Measurements from ENCODE around the gene MATCAP1.

MATCAP1 gene

GRCh38 chr16:67191411-67191994 lies 7.7 kb upstream of the MATCAP1 start:
- ChIA-PET POLR2A (interaction anchor here (1.5 kb wide), 1 partner anchor 29 kb away, joined by 3 read pairs; no protein-coding TSS in a partner anchor), CTCF (interaction anchor here (3.4 kb wide), 1 partner anchor 53 kb away, joined by 17 read pairs; no protein-coding TSS in a partner anchor)
- no peaks in the 10 kb centered on the region for H3K9me3 ChIP-seq (ENCODE audit: control extremely low read depth in 1 of 5, control insufficient read depth in 4 of 5, insufficient read depth in 2 of 5, low read depth in 1 of 5, low read length in 4 of 5)
- peaks cover 10 to 32% (median 29%) of the 10 kb centered on the region in 4 experiments for H3K36me3 ChIP-seq (ENCODE audit: control insufficient read depth in 4 of 4, insufficient read depth in 4 of 4, low read length in 3 of 4)
- H3K4me1 ChIP-seq (ENCODE audit: control extremely low read depth in 1 of 4, control insufficient read depth in 4 of 4, insufficient read depth in 4 of 4, low read length in 3 of 4), result peaks cover 0 to 22% (median 19%) of the 10 kb centered on the region in 4 experiments
- 38% methylated on average over 6 of the region's 9 CpGs for WGBS (ENCODE audit: insufficient coverage)
- DNase-seq, result no peak
- peak overlapping the region in 6 of 7 experiments; percentile 72 to 98 (median 92) for H3K4me3 ChIP-seq (ENCODE audit: control insufficient read depth in 1 of 7, extremely low read depth in 1 of 7, insufficient read depth in 4 of 7, low read depth in 2 of 7, low read length in 6 of 7)
- H3K27me3 ChIP-seq (replicated peaks in 2 of 5; ENCODE audit: control insufficient read depth in 4 of 5, insufficient read depth in 5 of 5, low read length in 4 of 5), result peaks cover 0 to 3% (median 0%) of the 10 kb centered on the region in 5 experiments
- H3K27ac ChIP-seq (ENCODE audit: insufficient read depth in 1 of 2, low read depth in 1 of 2, low read length in 2 of 2, poor library complexity in 1 of 2, severe bottlenecking in 2 of 2), result no peak overlapping the region

GRCh38 chr16:67190448-67191399 lies 7.0 kb upstream of the MATCAP1 start:
- Histone ChIP-seq H3K36me3 (ENCODE audit: control insufficient read depth in 4 of 4, insufficient read depth in 4 of 4, low read length in 3 of 4) (peaks cover 10 to 24% (median 22%) of the 10 kb centered on the region in 4 experiments), H3K27me3 (replicated peaks in 2 of 5; ENCODE audit: control insufficient read depth in 4 of 5, insufficient read depth in 5 of 5, low read length in 4 of 5) (peaks cover 0 to 4% (median 0%) of the 10 kb centered on the region in 5 experiments), H3K4me1 (ENCODE audit: control extremely low read depth in 1 of 4, control insufficient read depth in 4 of 4, insufficient read depth in 4 of 4, low read length in 3 of 4) (peaks cover 0 to 22% (median 19%) of the 10 kb centered on the region in 4 experiments), H3K27ac (ENCODE audit: insufficient read depth in 1 of 2, low read depth in 1 of 2, low read length in 2 of 2, poor library complexity in 1 of 2, severe bottlenecking in 2 of 2) (no peak overlapping the region), H3K4me3 (ENCODE audit: control insufficient read depth in 1 of 7, extremely low read depth in 1 of 7, insufficient read depth in 4 of 7, low read depth in 2 of 7, low read length in 6 of 7) (no peak overlapping the region), H3K9me3 (ENCODE audit: control extremely low read depth in 1 of 5, control insufficient read depth in 4 of 5, insufficient read depth in 2 of 5, low read depth in 1 of 5, low read length in 4 of 5) (no peaks in the 10 kb centered on the region)
- DNase-seq, result no peak
- ChIA-PET POLR2A (no interaction called here), CTCF (interaction anchor here (0.7 to 1.2 kb wide), 6 partner anchors 10 to 212 kb away, joined by 3 to 6 read pairs (median 3); partner anchors contain the start of gene TMEM208)
- 99% methylated on average over 10 of the region's 13 CpGs for WGBS (ENCODE audit: insufficient coverage)

- Histone ChIP-seq H3K27ac (ENCODE audit: insufficient read depth in 1 of 2, low read depth in 1 of 2, low read length in 2 of 2, poor library complexity in 1 of 2, severe bottlenecking in 2 of 2) (no peak within 1 kb of the TSS), H3K9me3 (ENCODE audit: control extremely low read depth in 1 of 5, control insufficient read depth in 4 of 5, insufficient read depth in 2 of 5, low read depth in 1 of 5, low read length in 4 of 5) (no peaks in the 10 kb centered on the region), H3K4me3 (ENCODE audit: control insufficient read depth in 1 of 7, extremely low read depth in 1 of 7, insufficient read depth in 4 of 7, low read depth in 2 of 7, low read length in 6 of 7) (no peak within 1 kb of the TSS), H3K4me1 (ENCODE audit: control extremely low read depth in 1 of 4, control insufficient read depth in 4 of 4, insufficient read depth in 4 of 4, low read length in 3 of 4) (peaks cover 0 to 28% (median 22%) of the 10 kb centered on the region in 4 experiments), H3K36me3 (ENCODE audit: control insufficient read depth in 4 of 4, insufficient read depth in 4 of 4, low read length in 3 of 4) (peaks cover 4 to 18% (median 15%) of the 10 kb centered on the region in 4 experiments), H3K27me3 (replicated peaks in 2 of 5; ENCODE audit: control insufficient read depth in 4 of 5, insufficient read depth in 5 of 5, low read length in 4 of 5) (peaks cover 0 to 8% (median 3%) of the 10 kb centered on the region in 5 experiments)
- no peak for DNase-seq
- ChIA-PET POLR2A (no interaction called here), CTCF (interaction anchor here (0.6 to 1.5 kb wide), 9 partner anchors 9 to 844 kb away, joined by 3 to 6 read pairs (median 3); partner anchors contain the start of gene TMEM208)
- 44% methylated on average over 2 of the region's 6 CpGs for WGBS (ENCODE audit: insufficient coverage)
These were observed 6.3 kb upstream of the MATCAP1 start, which contains the start of gene EXOC3L1 for GRCh38 chr16:67190041-67190440. EXOC3L1 (minus strand) TSS chr16:67190136; CDS start chr16:67189676, 460 bp downstream.

GRCh38 chr16:67188798-67189197 lies 5.0 kb upstream of the MATCAP1 start:
- H3K9me3 ChIP-seq (ENCODE audit: control extremely low read depth in 1 of 5, control insufficient read depth in 4 of 5, insufficient read depth in 2 of 5, low read depth in 1 of 5, low read length in 4 of 5), result no peaks in the 10 kb centered on the region
- 97% methylated on average over 15 of the region's 15 CpGs for WGBS (ENCODE audit: insufficient coverage)
- DNase-seq, result no peak
- H3K27me3 ChIP-seq (replicated peaks in 2 of 5; ENCODE audit: control insufficient read depth in 4 of 5, insufficient read depth in 5 of 5, low read length in 4 of 5), result peaks cover 0 to 14% (median 6%) of the 10 kb centered on the region in 5 experiments
- ChIA-PET POLR2A (no interaction called here), CTCF (interaction anchor here (0.9 to 1.5 kb wide), 5 partner anchors 9 to 38 kb away, joined by 3 to 4 read pairs (median 3); partner anchors contain the start of gene TMEM208)
- peaks cover under 1 to 6% (median 3%) of the 10 kb centered on the region in 4 experiments for H3K36me3 ChIP-seq (ENCODE audit: control insufficient read depth in 4 of 4, insufficient read depth in 4 of 4, low read length in 3 of 4)
- H3K4me1 ChIP-seq (ENCODE audit: control extremely low read depth in 1 of 4, control insufficient read depth in 4 of 4, insufficient read depth in 4 of 4, low read length in 3 of 4), result peaks cover 0 to 39% (median 32%) of the 10 kb centered on the region in 4 experiments
- H3K4me3 ChIP-seq (ENCODE audit: control insufficient read depth in 1 of 7, extremely low read depth in 1 of 7, insufficient read depth in 4 of 7, low read depth in 2 of 7, low read length in 6 of 7), result no peak overlapping the region
- H3K27ac ChIP-seq (ENCODE audit: insufficient read depth in 1 of 2, low read depth in 1 of 2, low read length in 2 of 2, poor library complexity in 1 of 2, severe bottlenecking in 2 of 2), result no peak overlapping the region

- H3K4me1 ChIP-seq (ENCODE audit: control extremely low read depth in 1 of 4, control insufficient read depth in 4 of 4, insufficient read depth in 4 of 4, low read length in 3 of 4), result peaks cover 0 to 38% (median 30%) of the 10 kb centered on the region in 4 experiments
- peaks cover 0 to 1% (median under 1%) of the 10 kb centered on the region in 4 experiments for H3K36me3 ChIP-seq (ENCODE audit: control insufficient read depth in 4 of 4, insufficient read depth in 4 of 4, low read length in 3 of 4)
- H3K9me3 ChIP-seq (ENCODE audit: control extremely low read depth in 1 of 5, control insufficient read depth in 4 of 5, insufficient read depth in 2 of 5, low read depth in 1 of 5, low read length in 4 of 5), result no peaks in the 10 kb centered on the region
- WGBS (ENCODE audit: insufficient coverage), result 91% methylated on average over 3 of the region's 4 CpGs
- H3K27ac ChIP-seq (ENCODE audit: insufficient read depth in 1 of 2, low read depth in 1 of 2, low read length in 2 of 2, poor library complexity in 1 of 2, severe bottlenecking in 2 of 2), result no peak overlapping the region
- no peak overlapping the region for H3K4me3 ChIP-seq (ENCODE audit: control insufficient read depth in 1 of 7, extremely low read depth in 1 of 7, insufficient read depth in 4 of 7, low read depth in 2 of 7, low read length in 6 of 7)
- no peak for DNase-seq
- CTCF ChIA-PET, result interaction anchor here (1.0 to 1.5 kb wide), 5 partner anchors 14 to 209 kb away, joined by 3 to 6 read pairs (median 4); partner anchors contain the start of gene TMEM208
- peaks cover 0 to 14% (median 6%) of the 10 kb centered on the region in 5 experiments for H3K27me3 ChIP-seq (replicated peaks in 2 of 5; ENCODE audit: control insufficient read depth in 4 of 5, insufficient read depth in 5 of 5, low read length in 4 of 5)
- POLR2A ChIA-PET, result no interaction called here
These were observed 4.6 kb upstream of the MATCAP1 start for GRCh38 chr16:67188323-67188722.

GRCh38 chr16:67187175-67187890 lies 3.6 kb upstream of the MATCAP1 start:
- Histone ChIP-seq H3K9me3 (ENCODE audit: control extremely low read depth in 1 of 5, control insufficient read depth in 4 of 5, insufficient read depth in 2 of 5, low read depth in 1 of 5, low read length in 4 of 5) (no peaks in the 10 kb centered on the region), H3K4me1 (ENCODE audit: control extremely low read depth in 1 of 4, control insufficient read depth in 4 of 4, insufficient read depth in 4 of 4, low read length in 3 of 4) (peaks cover 0 to 34% (median 28%) of the 10 kb centered on the region in 4 experiments), H3K36me3 (ENCODE audit: control insufficient read depth in 4 of 4, insufficient read depth in 4 of 4, low read length in 3 of 4) (no peaks in the 10 kb centered on the region), H3K27me3 (replicated peaks in 2 of 5; ENCODE audit: control insufficient read depth in 4 of 5, insufficient read depth in 5 of 5, low read length in 4 of 5) (peaks cover 0 to 14% (median 6%) of the 10 kb centered on the region in 5 experiments), H3K27ac (ENCODE audit: insufficient read depth in 1 of 2, low read depth in 1 of 2, low read length in 2 of 2, poor library complexity in 1 of 2, severe bottlenecking in 2 of 2) (no peak overlapping the region), H3K4me3 (ENCODE audit: control insufficient read depth in 1 of 7, extremely low read depth in 1 of 7, insufficient read depth in 4 of 7, low read depth in 2 of 7, low read length in 6 of 7) (no peak overlapping the region)
- no peak for DNase-seq
- POLR2A ChIA-PET, result no interaction called here
- CTCF ChIA-PET, result interaction anchor here (1.0 to 3.4 kb wide), 8 partner anchors 11 to 235 kb away, joined by 3 to 22 read pairs (median 6); partner anchors contain the start of gene ELMO3
- WGBS (ENCODE audit: insufficient coverage), result 92% methylated on average over 23 of the region's 26 CpGs

All from common myeloid progenitor, CD34-positive (primary cell).